HEK293 (cell line): ENCODE measurements around the gene SEMA7A.
A peak's percentile ranks its signal among the peaks of the same experiment; 100 is the strongest.
"Not testable (repeated sequence)": the region's sequence is repeated elsewhere in the genome, so short reads cannot be mapped to it uniquely, and the experiment has no call there.

Source experiments
- CTCF ChIA-PET: fragments of 350-600 bp; formaldehyde crosslinking; extraction: SDS; loops from one replicate; lab custom pipeline; 2021; ENCODE audit warnings: antibody characterized with exemption; lab: Yijun Ruan, JAX
- POLR2A ChIA-PET: fragments of 300-600 bp; formaldehyde crosslinking; extraction: SDS; loops from one replicate; lab custom pipeline; 2020; ENCODE audit warnings: antibody characterized with exemption, inconsistent platforms; lab: Yijun Ruan, JAX
- H3K27ac ChIP-seq: fragments of 200-500 bp; sonication (Bioruptor generic); 2 replicates; pipeline ENCODE4 v1.5.1; 2014; ENCODE audit warnings: low read depth, low read length, control low read depth, inconsistent platforms; ENCODE audit errors: extremely low read depth
- H3K36me3 ChIP-seq, 2 experiments: fragments of 200-500 bp in 1 of 2; sonication (Bioruptor generic) in 1 of 2; 1 replicate in 1 of 2; 2 replicates in 1 of 2; pipeline ENCODE4 v1.5.1; 2014 to 2017; ENCODE audit warnings: inconsistent platforms in 2 of 2, low read length in 2 of 2; ENCODE audit not compliant: control insufficient read depth in 2 of 2, insufficient read depth in 1 of 2
- H3K4me1 ChIP-seq: fragments of 200-500 bp; sonication (Bioruptor generic); 2 replicates; pipeline ENCODE4 v1.5.1; 2014; ENCODE audit warnings: mild to moderate bottlenecking, low read length, inconsistent platforms; ENCODE audit not compliant: control insufficient read depth, insufficient read depth
- H3K4me3 ChIP-seq: 2 replicates; pipeline ENCODE4 v1.5.1; 2011; ENCODE audit warnings: low read depth, mild to moderate bottlenecking, control low read depth, low read length, moderate library complexity
- H3K9me3 ChIP-seq: fragments of 200-500 bp; sonication (Bioruptor generic); 2 replicates; pipeline ENCODE4 v1.5.1; 2014; ENCODE audit warnings: low read depth, low read length, inconsistent platforms; ENCODE audit not compliant: control insufficient read depth, insufficient read depth
- GLIS1 ChIP-seq: fragments of 450-650 bp; formaldehyde crosslinking; IDR thresholded peaks from 2 replicates; pipeline ENCODE4 v1.5.1; 2016; ENCODE audit warnings: missing biosample characterization, missing genetic modification characterization
- MEIS1 ChIP-seq: sonication (generic); formaldehyde crosslinking; IDR thresholded peaks from 2 replicates; pipeline ENCODE4 v1.8.1; 2022; ENCODE audit warnings: missing genetic modification reagents, mild to moderate bottlenecking, borderline replicate concordance
- ZNF600 ChIP-seq: fragments of 450-650 bp; formaldehyde crosslinking; IDR thresholded peaks from 2 replicates; pipeline ENCODE4 v1.5.1; 2016; ENCODE audit warnings: missing biosample characterization, missing genetic modification characterization
- ZNF610 ChIP-seq: fragments of 450-650 bp; formaldehyde crosslinking; IDR thresholded peaks from 2 replicates; pipeline ENCODE4 v1.5.1; 2016; ENCODE audit warnings: missing biosample characterization, missing genetic modification characterization, borderline replicate concordance
- ZNF624 ChIP-seq: fragments of 450-650 bp; formaldehyde crosslinking; IDR thresholded peaks from 2 replicates; pipeline ENCODE4 v1.5.1; 2017; ENCODE audit warnings: missing biosample characterization, missing genetic modification characterization
- ZNF660 ChIP-seq: fragments of 450-650 bp; IDR thresholded peaks from 2 replicates; pipeline ENCODE4 v1.5.1; 2018; ENCODE audit warnings: missing biosample characterization, mild to moderate bottlenecking, missing genetic modification characterization
- ZNF707 ChIP-seq: fragments of 450-650 bp; formaldehyde crosslinking; IDR thresholded peaks from 2 replicates; pipeline ENCODE4 v1.5.1; 2016; ENCODE audit warnings: missing biosample characterization, missing genetic modification characterization
- ZNF837 ChIP-seq: fragments of 450-650 bp; formaldehyde crosslinking; IDR thresholded peaks from 2 replicates; pipeline ENCODE4 v1.5.1; 2016; ENCODE audit warnings: missing biosample characterization, missing genetic modification characterization
- TF ChIP-seq, protein P1 (sequence below): fragments of 450-650 bp; formaldehyde crosslinking; IDR thresholded peaks from 2 replicates; pipeline ENCODE4 v1.5.1; 2016; ENCODE audit warnings: missing biosample characterization, missing genetic modification characterization
- TF ChIP-seq, protein P2 (sequence below): fragments of 450-650 bp; formaldehyde crosslinking; IDR thresholded peaks from 2 replicates; pipeline ENCODE4 v1.5.1; 2016; ENCODE audit warnings: missing biosample characterization, missing genetic modification characterization
- TF ChIP-seq, protein P3 (sequence below): fragments of 450-650 bp; formaldehyde crosslinking; IDR thresholded peaks from 2 replicates; pipeline ENCODE4 v1.5.1; 2017; ENCODE audit warnings: missing biosample characterization, mild to moderate bottlenecking, missing genetic modification characterization, moderate library complexity

Gene SEMA7A

DNA sequence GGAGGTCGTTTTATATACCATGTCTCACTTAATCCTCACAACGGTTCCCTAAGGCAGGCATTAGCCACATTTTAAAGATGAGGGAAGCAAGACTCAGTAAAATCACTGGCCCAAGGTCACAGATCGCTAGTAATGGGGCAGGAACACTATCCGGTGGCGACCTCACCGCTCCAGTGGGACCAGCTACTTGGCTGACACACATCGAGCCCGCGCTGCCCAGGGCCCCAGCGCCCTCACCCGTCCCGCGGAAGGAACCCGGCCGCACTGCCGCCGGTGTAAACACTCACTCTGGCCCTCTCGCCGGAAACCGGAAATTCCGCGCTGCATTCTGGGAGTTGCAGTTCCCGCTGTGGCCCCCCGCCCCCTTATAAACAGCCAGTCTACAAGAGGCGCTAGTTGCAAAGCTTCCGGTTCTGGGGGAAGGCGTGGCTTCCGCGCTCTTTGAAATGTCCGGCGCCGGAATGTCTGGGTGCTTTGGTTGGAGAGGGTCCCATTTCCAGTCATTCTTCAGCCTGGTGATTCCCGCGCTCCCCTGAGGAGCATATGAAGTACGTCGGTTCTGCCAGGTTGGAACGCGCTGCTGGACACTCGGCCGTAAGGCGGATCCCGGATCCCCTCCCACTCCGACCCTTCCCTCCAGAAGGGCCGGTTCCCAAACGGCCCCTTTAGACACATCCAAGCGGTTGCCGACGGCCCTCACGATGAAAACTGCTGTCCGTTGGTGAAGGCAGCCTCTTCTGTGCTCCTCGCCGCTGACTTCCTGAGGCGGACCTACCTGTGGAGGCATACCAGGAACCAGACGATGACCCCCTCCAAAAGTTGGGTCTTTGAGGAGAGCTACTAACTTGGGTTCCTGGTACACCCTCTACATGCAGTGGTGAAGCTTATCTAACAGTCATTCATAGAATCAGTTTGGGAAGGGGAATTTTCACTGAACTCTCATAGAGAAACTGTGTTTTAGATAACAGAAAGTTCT lies 27.4 kb upstream of the SEMA7A start, which contains the start of gene UBL7 (continued):
- TF ChIP-seq ZNF600 (peak; percentile 99), ZNF707 (tag by site-specific recombination) (no peak), ZNF610 (no peak; the same call in 1 of the 2 replicates), ZNF624 (no peak)
- TF ChIP-seq, protein P1, sequence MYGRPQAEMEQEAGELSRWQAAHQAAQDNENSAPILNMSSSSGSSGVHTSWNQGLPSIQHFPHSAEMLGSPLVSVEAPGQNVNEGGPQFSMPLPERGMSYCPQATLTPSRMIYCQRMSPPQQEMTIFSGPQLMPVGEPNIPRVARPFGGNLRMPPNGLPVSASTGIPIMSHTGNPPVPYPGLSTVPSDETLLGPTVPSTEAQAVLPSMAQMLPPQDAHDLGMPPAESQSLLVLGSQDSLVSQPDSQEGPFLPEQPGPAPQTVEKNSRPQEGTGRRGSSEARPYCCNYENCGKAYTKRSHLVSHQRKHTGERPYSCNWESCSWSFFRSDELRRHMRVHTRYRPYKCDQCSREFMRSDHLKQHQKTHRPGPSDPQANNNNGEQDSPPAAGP (tag by site-specific recombination), result peak; percentile 51; the same call in 1 of the 2 replicates

- CTCF ChIA-PET, result interaction anchor here (1.0 to 2.3 kb wide), 3 partner anchors 12 to 79 kb away, joined by 3 to 8 read pairs (median 4); no protein-coding TSS in a partner anchor
- POLR2A ChIA-PET, result interaction anchor here (0.5 to 3.5 kb wide), 22 partner anchors 8 to 466 kb away, joined by 3 to 35 read pairs (median 5); partner anchors contain the start of genes ARID3B, CLK3 and PML
- peak overlapping the region; percentile 77 for H3K27ac ChIP-seq
- H3K9me3 ChIP-seq, result no peaks in the 10 kb centered on the region
- TF ChIP-seq ZNF600 (peak; percentile 23; the same call in 1 of the 2 replicates), MEIS1 (CRISPR knock-in tag) (no peak)
- H3K36me3 ChIP-seq, result peaks cover 20 to 26% of the 10 kb centered on the region in 2 experiments
- peak overlapping the region; percentile 91 for H3K4me3 ChIP-seq
- peaks cover 2% of the 10 kb centered on the region; the same call in 1 of the 2 replicates for H3K4me1 ChIP-seq
Measured at GRCh38 chr15:74460298-74460697, 26.5 kb upstream of the SEMA7A start.

DNA sequence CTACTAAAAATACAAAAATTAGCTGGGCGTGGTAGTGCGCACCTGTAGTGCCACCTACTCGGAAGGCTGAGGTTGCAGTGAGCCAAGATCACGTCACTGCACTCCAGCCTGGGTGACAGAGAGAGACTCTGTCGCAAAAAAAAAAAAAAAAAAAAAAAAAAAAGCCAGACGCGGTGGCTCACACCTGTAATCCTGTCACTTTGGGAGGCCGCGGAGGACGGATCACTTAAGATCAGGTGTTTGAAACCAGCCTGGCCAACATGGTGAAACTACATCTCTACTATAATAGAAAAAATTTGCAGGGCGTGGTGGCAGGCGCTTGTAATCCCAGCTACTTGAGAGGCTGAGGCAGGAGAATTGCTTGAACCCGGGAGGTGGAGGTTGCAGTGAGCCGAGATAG lies 26.0 kb upstream of the SEMA7A start:
- not testable (repeated sequence) for H3K4me1 ChIP-seq, H3K9me3 ChIP-seq, H3K4me3 ChIP-seq, H3K27ac ChIP-seq
- TF ChIP-seq, protein P2, sequence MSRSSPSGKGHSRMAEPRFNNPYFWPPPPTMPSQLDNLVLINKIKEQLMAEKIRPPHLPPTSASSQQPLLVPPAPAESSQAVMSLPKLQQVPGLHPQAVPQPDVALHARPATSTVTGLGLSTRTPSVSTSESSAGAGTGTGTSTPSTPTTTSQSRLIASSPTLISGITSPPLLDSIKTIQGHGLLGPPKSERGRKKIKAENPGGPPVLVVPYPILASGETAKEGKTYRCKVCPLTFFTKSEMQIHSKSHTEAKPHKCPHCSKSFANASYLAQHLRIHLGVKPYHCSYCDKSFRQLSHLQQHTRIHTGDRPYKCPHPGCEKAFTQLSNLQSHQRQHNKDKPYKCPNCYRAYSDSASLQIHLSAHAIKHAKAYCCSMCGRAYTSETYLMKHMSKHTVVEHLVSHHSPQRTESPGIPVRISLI (tag by site-specific recombination), result peak; percentile 91
- CTCF ChIA-PET, result interaction anchor here (1.0 to 2.3 kb wide), 2 partner anchors 21 kb away, joined by 3 to 8 read pairs; no protein-coding TSS in a partner anchor
- peaks cover 25 to 28% of the 10 kb centered on the region in 2 experiments for H3K36me3 ChIP-seq
- POLR2A ChIA-PET, result interaction anchor here (0.6 to 2.5 kb wide), 4 partner anchors 81 to 554 kb away, joined by 3 to 17 read pairs (median 4); partner anchors contain the start of genes ARID3B and CLK3

- ChIA-PET CTCF (interaction anchor here (0.7 to 1.1 kb wide), 2 partner anchors 19 to 80 kb away, joined by 3 to 5 read pairs; no protein-coding TSS in a partner anchor), POLR2A (interaction anchor here (0.5 to 1.8 kb wide), 2 partner anchors 82 to 508 kb away, joined by 4 to 5 read pairs; partner anchors contain the start of gene ARID3B)
- 0 out of 2 replicates have a peak, but pooled peaks have one; percentile 21 for TF ChIP-seq ZNF660 (tag by site-specific recombination)
- TF ChIP-seq GLIS1 (tag by site-specific recombination), result peak; percentile 43; the same call in 1 of the 2 replicates
- TF ChIP-seq, protein P3, sequence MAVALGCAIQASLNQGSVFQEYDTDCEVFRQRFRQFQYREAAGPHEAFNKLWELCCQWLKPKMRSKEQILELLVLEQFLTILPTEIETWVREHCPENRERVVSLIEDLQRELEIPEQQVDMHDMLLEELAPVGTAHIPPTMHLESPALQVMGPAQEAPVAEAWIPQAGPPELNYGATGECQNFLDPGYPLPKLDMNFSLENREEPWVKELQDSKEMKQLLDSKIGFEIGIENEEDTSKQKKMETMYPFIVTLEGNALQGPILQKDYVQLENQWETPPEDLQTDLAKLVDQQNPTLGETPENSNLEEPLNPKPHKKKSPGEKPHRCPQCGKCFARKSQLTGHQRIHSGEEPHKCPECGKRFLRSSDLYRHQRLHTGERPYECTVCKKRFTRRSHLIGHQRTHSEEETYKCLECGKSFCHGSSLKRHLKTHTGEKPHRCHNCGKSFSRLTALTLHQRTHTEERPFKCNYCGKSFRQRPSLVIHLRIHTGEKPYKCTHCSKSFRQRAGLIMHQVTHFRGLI (tag by site-specific recombination), result peak; percentile 59; the same call in 1 of the 2 replicates
- TF ChIP-seq ZNF837 (tag by site-specific recombination), result no peak
- Histone ChIP-seq H3K36me3 (peaks cover 31 to 39% of the 10 kb centered on the region in 2 experiments), H3K4me3 (no peak overlapping the region), H3K27ac (no peak overlapping the region), H3K4me1 (peaks cover 2% of the 10 kb centered on the region; the same call in 1 of the 2 replicates), H3K9me3 (no peaks in the 10 kb centered on the region)
Measured at GRCh38 chr15:74458473-74458872, 24.7 kb upstream of the SEMA7A start.

DNA sequence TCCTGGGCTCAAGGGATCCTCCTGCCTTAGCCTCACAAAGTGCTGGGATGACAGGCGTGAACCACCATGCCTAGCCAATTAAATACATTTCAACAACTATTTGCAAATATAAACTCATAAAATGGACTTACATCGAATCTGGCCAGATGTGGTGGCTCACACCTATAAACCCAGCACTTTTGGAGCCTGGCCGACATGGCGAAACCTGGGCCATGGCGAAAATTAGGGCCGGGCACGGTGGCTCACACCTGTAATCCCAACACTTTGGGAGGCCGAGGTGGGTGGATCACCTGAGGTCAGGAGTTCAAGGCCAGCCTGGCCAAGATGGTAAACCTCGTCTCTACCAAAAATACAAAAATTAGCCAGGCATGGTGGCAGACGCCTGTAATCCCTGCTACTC lies 23.3 kb upstream of the SEMA7A start:
- H3K4me3 ChIP-seq, H3K4me1 ChIP-seq, POLR2A ChIA-PET, H3K27ac ChIP-seq, H3K9me3 ChIP-seq: not testable (repeated sequence)
- CTCF ChIA-PET, result interaction anchor here (0.8 to 2.5 kb wide), 4 partner anchors 15 to 136 kb away, joined by 3 to 15 read pairs (median 4); no protein-coding TSS in a partner anchor
- H3K36me3 ChIP-seq, result peaks cover 40 to 53% of the 10 kb centered on the region in 2 experiments
